Measurements from ENCODE around the gene ZNF716.

Gene ZNF716

DNA sequence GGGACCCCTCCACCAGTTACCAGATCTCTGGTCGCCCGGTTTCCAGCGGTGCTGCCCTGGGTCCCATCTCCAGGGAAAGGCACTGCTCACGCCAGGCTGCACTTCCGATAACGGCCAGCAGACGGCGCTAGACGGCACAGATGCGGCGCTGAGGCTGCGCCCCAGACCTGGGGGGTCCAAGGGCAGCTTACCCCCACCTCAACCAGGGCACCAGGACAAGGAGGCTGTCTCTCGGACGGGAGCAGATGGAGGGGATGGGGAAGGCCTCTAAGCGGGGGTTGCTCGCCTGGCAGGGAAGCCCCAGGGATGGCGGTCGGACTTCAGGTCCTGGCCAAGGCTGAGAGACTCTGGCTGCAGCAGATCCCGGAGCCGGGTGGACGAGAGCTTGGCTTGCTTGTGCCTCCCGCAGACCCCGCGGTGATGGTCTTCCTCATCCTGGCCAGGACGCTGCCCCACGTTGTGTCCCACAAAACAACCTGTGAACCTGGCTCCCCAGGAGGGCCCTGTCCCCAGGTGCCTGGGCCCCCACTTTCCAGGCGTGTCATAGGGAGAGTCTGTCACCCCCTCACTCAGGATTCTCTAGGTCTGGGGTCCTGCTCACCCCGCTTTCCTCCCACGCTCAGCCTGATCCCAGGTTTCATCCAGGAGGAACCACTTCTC lies 23.9 kb upstream of the ZNF716 start:
- in situ Hi-C loops (cut with MboI; ENCODE audit: low sequenced_read_pairs, unreplicated experiment): no loop called here
- no peak for DNase-seq (ENCODE audit: low spot score)
- peak; percentile 31 for TF ChIP-seq CTCF (IDR thresholded peaks at IDR 0.05; ENCODE audit: borderline replicate concordance, control extremely low read depth, extremely low read depth, insufficient read depth, missing control alignments)

DNA sequence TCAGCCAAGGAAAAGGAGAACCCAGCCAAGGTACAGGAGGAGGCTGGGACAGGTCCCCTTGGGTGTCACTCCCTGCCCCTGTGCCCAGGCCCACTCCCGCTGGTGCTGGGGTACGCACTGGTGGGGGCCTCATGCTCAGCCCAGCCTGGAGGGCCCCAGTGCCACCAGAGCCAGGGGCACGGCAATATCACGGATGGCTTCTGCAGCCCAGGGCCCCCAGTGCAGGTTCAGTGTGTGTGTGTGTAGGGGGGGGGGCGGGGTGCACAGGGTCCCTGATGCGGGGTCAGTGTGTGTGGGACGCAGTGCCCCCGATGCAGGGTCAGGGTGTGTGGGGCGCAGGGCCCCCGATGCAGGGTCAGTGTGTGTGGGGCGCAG lies 23.4 kb upstream of the ZNF716 start:
- TF ChIP-seq CTCF (IDR thresholded peaks at IDR 0.05; ENCODE audit: borderline replicate concordance, control extremely low read depth, extremely low read depth, insufficient read depth, missing control alignments): no peak
- in situ Hi-C loops (cut with MboI; ENCODE audit: low sequenced_read_pairs, unreplicated experiment): no loop called here
- DNase-seq (ENCODE audit: low spot score): no peak

DNA sequence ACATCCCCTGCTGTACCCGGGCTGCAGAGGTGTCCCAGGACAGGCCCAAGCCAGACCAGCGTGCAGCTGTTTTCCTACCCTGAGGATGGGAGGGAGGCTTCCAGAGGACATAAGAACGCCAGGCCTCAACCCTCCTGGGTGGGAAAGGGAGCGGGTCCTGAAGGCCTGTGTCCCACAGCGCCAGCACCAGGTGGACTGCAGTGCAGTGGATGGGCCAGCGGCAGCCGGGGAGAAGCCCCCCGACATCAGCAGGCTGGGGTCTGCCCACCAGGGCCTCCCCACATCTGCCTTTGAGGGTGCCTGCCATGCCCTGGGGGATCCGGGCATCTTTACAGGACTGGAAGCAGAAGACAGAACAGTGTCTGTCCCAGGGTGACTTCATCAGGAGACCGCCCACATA lies 22.8 kb upstream of the ZNF716 start:
- TF ChIP-seq CTCF (IDR thresholded peaks at IDR 0.05; ENCODE audit: borderline replicate concordance, control extremely low read depth, extremely low read depth, insufficient read depth, missing control alignments): no peak
- DNase-seq (ENCODE audit: low spot score): no peak
- in situ Hi-C loops (cut with MboI; ENCODE audit: low sequenced_read_pairs, unreplicated experiment): no loop called here

- in situ Hi-C loops (cut with MboI; ENCODE audit: low sequenced_read_pairs, unreplicated experiment): no loop called here
- no peak for TF ChIP-seq CTCF (IDR thresholded peaks at IDR 0.05; ENCODE audit: borderline replicate concordance, control extremely low read depth, extremely low read depth, insufficient read depth, missing control alignments)
- no peak for DNase-seq (ENCODE audit: low spot score)
Observed at GRCh38 chr7:57427594-57427993, 22.4 kb upstream of the ZNF716 start.

GRCh38 chr7:57432583-57432982 lies 17.4 kb upstream of the ZNF716 start:
- no peak for TF ChIP-seq CTCF (IDR thresholded peaks at IDR 0.05; ENCODE audit: borderline replicate concordance, control extremely low read depth, extremely low read depth, insufficient read depth, missing control alignments)
- in situ Hi-C loops (cut with MboI; ENCODE audit: low sequenced_read_pairs, unreplicated experiment): no loop called here
- no peak for DNase-seq (ENCODE audit: low spot score)

DNA sequence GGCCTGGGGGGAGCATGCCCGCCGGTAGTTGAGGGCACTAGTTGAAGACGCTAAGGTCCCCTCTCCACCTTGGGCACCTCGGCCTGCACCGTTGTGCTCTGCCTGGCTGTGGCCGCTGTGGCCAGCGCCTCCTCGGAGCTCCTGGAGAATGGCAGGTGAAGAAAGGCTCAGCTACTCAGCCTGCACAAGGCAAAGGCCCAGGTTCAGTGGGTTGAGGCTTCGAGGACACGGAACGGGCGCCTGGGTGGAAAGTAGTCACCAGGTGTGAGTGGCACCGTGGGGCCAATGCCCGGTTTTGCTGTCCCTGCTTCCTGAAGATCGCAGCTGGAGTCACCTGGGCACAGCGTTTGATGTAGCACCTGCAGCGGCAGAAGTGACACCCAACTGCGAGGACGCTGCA lies 12.4 kb upstream of the ZNF716 start:
- TF ChIP-seq CTCF (IDR thresholded peaks at IDR 0.05; ENCODE audit: borderline replicate concordance, control extremely low read depth, extremely low read depth, insufficient read depth, missing control alignments): no peak
- DNase-seq (ENCODE audit: low spot score): no peak
- in situ Hi-C loops (cut with MboI; ENCODE audit: low sequenced_read_pairs, unreplicated experiment): no loop called here
